Ascending aorta (tissue), 2 donors: ENCODE measurements around the gene SPATA33. TPM values are rescaled to one million over a fixed set of nuclear protein-coding genes. Genes with fewer than 3 reads are reported as not detected.
"Not testable (repeated sequence)": the region's sequence is repeated elsewhere in the genome, so short reads cannot be mapped to it uniquely, and the experiment has no call there.

Experiments used
- DNase-seq, 2 donors: peaks; one replicate each; pipeline ENCODE4 v3.0.0-alpha.2; 2019; ENCODE audit warnings: low spot score in 2 of 2
- H3K27ac ChIP-seq, 2 donors: fragments of 200-600 bp; sonication (generic); one replicate each; pipeline ENCODE4 v1.5.1; 2016 to 2017; ENCODE audit warnings: mild to moderate bottlenecking in 1 of 2
- H3K27me3 ChIP-seq: fragments of 200-600 bp; sonication (generic); one replicate; pipeline ENCODE4 v1.5.1; 2017
- H3K36me3 ChIP-seq, 2 donors: fragments of 200-600 bp; sonication (generic); one replicate each; pipeline ENCODE4 v1.5.1; 2016
- H3K4me1 ChIP-seq, 2 donors: fragments of 200-600 bp; sonication (generic); one replicate each; pipeline ENCODE4 v1.5.1; 2016 to 2017; ENCODE audit warnings: mild to moderate bottlenecking in 1 of 2
- H3K4me3 ChIP-seq, 2 donors: fragments of 200-600 bp; sonication (generic); one replicate each; pipeline ENCODE4 v1.5.1; 2016 to 2017; ENCODE audit warnings: mild to moderate bottlenecking in 1 of 2
- H3K9me3 ChIP-seq, 2 donors: fragments of 200-600 bp; sonication (generic); one replicate each; pipeline ENCODE4 v1.5.1; 2016
- CTCF ChIP-seq, 3 experiments: fragments of 200-600 bp in 2 of 3; fragments of 450-650 bp in 1 of 3; sonication (generic) in 2 of 3; IDR thresholded peaks; one replicate each; pipeline ENCODE4 v1.5.1; 2016 to 2019; ENCODE audit warnings: antibody characterized with exemption in 3 of 3, mild to moderate bottlenecking in 1 of 3, moderate library complexity in 1 of 3
- intact Hi-C: fragments of 100-400 bp; cut with DNase I; formaldehyde crosslinking; loops from one replicate; pipeline ENCODE4 v1.15.1; 2023
- total RNA-seq: library from RNA; depleted of rRNA; stranded (reverse); fragments of >200 nt; gene quantifications from one replicate; pipeline ENCODE4 v1.1.0, GENCODE V29; 2016

SPATA33 gene
- total RNA-seq, 1 donor from 2014 or later, result 0.21 TPM

GRCh38 chr16:89670496-89671431, 13.1 kb downstream of the SPATA33 start:
- Histone ChIP-seq H3K27ac (no peak overlapping the region), H3K9me3 (no peaks in the 10 kb centered on the region), H3K4me3 (no peak overlapping the region), H3K4me1 (no peaks in the 10 kb centered on the region), H3K27me3 (no peaks in the 10 kb centered on the region), H3K36me3 (no peaks in the 10 kb centered on the region)
- TF ChIP-seq CTCF (IDR thresholded peaks at IDR 0.05), result no peak
- no peak for DNase-seq
- intact Hi-C loops, result no loop called here

GRCh38 chr16:89671565-89671964, 13.9 kb downstream of the SPATA33 start:
- H3K4me3 ChIP-seq, H3K27ac ChIP-seq, H3K27me3 ChIP-seq, DNase-seq, H3K4me1 ChIP-seq, intact Hi-C loops, H3K36me3 ChIP-seq, H3K9me3 ChIP-seq: not testable (repeated sequence)

- H3K27ac ChIP-seq, result no peak overlapping the region
- no peak for DNase-seq
- intact Hi-C loops, result no loop called here
Observed at GRCh38 chr16:89672177-89672941, 14.7 kb downstream of the SPATA33 start.

GRCh38 chr16:89678258-89678657, 20.6 kb downstream of the SPATA33 start:
- Histone ChIP-seq H3K27ac (no peak overlapping the region), H3K27me3 (no peaks in the 10 kb centered on the region), H3K4me1 (no peaks in the 10 kb centered on the region), H3K4me3 (no peak overlapping the region), H3K36me3 (no peaks in the 10 kb centered on the region), H3K9me3 (no peaks in the 10 kb centered on the region)
- no peak for DNase-seq
- intact Hi-C loops, result no loop called here
- no peak for TF ChIP-seq CTCF (IDR thresholded peaks at IDR 0.05)

More at GRCh38 chr16:89672177-89672941, 14.7 kb downstream of the SPATA33 start:
- H3K4me1 ChIP-seq, result no peaks in the 10 kb centered on the region
- no peaks in the 10 kb centered on the region for H3K36me3 ChIP-seq
- H3K27me3 ChIP-seq, result no peaks in the 10 kb centered on the region
- H3K4me3 ChIP-seq, result no peak overlapping the region
- TF ChIP-seq CTCF (IDR thresholded peaks at IDR 0.05), result no peak
- no peaks in the 10 kb centered on the region for H3K9me3 ChIP-seq

GRCh38 chr16:89685916-89686315, 28.3 kb downstream of the SPATA33 start:
- DNase-seq, result no peak
- intact Hi-C loops, result loop anchor here (1.0 to 10.0 kb wide), 4 partner anchors 14 to 441 kb away; partner anchors contain the start of genes CHMP1A, SPATA33 and ZNF276
- H3K27me3 ChIP-seq, result no peaks in the 10 kb centered on the region
- H3K9me3 ChIP-seq, result no peaks in the 10 kb centered on the region
- TF ChIP-seq CTCF (IDR thresholded peaks at IDR 0.05), result no peak
- peaks cover 4% of the 10 kb centered on the region in 2 donors for H3K36me3 ChIP-seq
- H3K27ac ChIP-seq, result no peak overlapping the region
- peaks cover 4 to 5% of the 10 kb centered on the region in 2 donors for H3K4me1 ChIP-seq
- no peak overlapping the region for H3K4me3 ChIP-seq
